HCT116 (cell line): ENCODE results near the gene ARHGAP8. TPM values are rescaled to one million over a fixed set of nuclear protein-coding genes. Genes with fewer than 3 reads are reported as not detected.
A peak's percentile ranks its signal among the peaks of the same experiment; 100 is the strongest.
"Not testable (repeated sequence)": the region's sequence is repeated elsewhere in the genome, so short reads cannot be mapped to it uniquely, and the experiment has no call there.

ENCODE experiments used
- ATAC-seq: fragments of 200-7000 bp; cut with Tn5 transposase; 2 replicates; pipeline ENCODE4 v1.9.1; 2020; ENCODE audit warnings: mild to moderate bottlenecking, moderate library complexity
- BruUV-seq: library from RNA; stranded (reverse); fragments of 400-500 nt; replicated peaks from 2 replicates; lab custom pipeline; 2021; lab: Mats Ljungman, UMichigan
- CTCF ChIA-PET: fragments of 300-600 bp; sonication (Branson Sonifier 250); formaldehyde crosslinking; loops from one replicate; lab custom pipeline; 2021; ENCODE audit warnings: antibody characterized with exemption; lab: Charles Lee
- POLR2A ChIA-PET: fragments of 300-600, 350-600 bp; sonication (Branson Sonifier 250); formaldehyde crosslinking; loops from one replicate; lab custom pipeline; 2021; ENCODE audit warnings: antibody characterized with exemption; lab: Charles Lee
- RAD21 ChIA-PET, 2 experiments: fragments of 300-600 bp; sonication (Branson Sonifier 250); formaldehyde crosslinking; loops; one replicate each; lab custom pipeline; 2023; ENCODE audit warnings: low total read pairs in 2 of 2; ENCODE audit not compliant: uncharacterized antibody in 2 of 2, unreplicated experiment in 2 of 2, low non-redundant PET in 1 of 2; lab: Charles Lee
- DNase-seq: peaks from one replicate; pipeline ENCODE4 v3.0.0-alpha.2; 2010; ENCODE audit warnings: low read depth, low spot score
- H2AFZ ChIP-seq: fragments of 200-600 bp; shearing (Covaris generic), sonication (generic); 2 replicates; pipeline ENCODE4 v1.6.1; 2017; ENCODE audit warnings: low read depth, mixed run types, mixed read lengths, antibody characterized with exemption, low read length; ENCODE audit not compliant: poor library complexity, severe bottlenecking
- H3K27ac ChIP-seq: 2 replicates; pipeline ENCODE4 v1.5.1; 2012; ENCODE audit warnings: low read depth, low read length
- H3K27me3 ChIP-seq: fragments of 200-600 bp; sonication (generic); 2 replicates; pipeline ENCODE4 v1.6.1; 2016; ENCODE audit warnings: mixed run types, low read length, mixed read lengths; ENCODE audit not compliant: insufficient read depth
- H3K36me3 ChIP-seq, 2 experiments: fragments of 200-500 bp in 1 of 2; fragments of 200-600 bp in 1 of 2; sonication (Bioruptor generic) in 1 of 2; sonication (generic) in 1 of 2; 2 replicates each; pipeline versions ENCODE4 v1.5.1 to v1.6.1; 2014 to 2016; ENCODE audit warnings: low read length in 2 of 2, inconsistent platforms in 1 of 2, mixed read lengths in 1 of 2, mixed run types in 1 of 2; ENCODE audit not compliant: insufficient read depth in 2 of 2, control insufficient read depth in 1 of 2
- H3K4me1 ChIP-seq, 2 experiments: fragments of 200-600 bp in 1 of 2; sonication (generic) in 1 of 2; 2 replicates each; pipeline versions ENCODE4 v1.5.1 to v1.6.1; 2012 to 2017; ENCODE audit warnings: low read length in 2 of 2, inconsistent platforms in 1 of 2, mild to moderate bottlenecking in 1 of 2, mixed read lengths in 1 of 2, mixed run types in 1 of 2, moderate library complexity in 1 of 2; ENCODE audit not compliant: insufficient read depth in 2 of 2, control insufficient read depth in 1 of 2
- H3K4me2 ChIP-seq: fragments of 200-600 bp; sonication (generic); 2 replicates; pipeline ENCODE4 v1.6.1; 2017; ENCODE audit warnings: mixed run types, low read length, mixed read lengths
- H3K4me3 ChIP-seq, 2 experiments: fragments of 200-600 bp in 1 of 2; sonication (generic) in 1 of 2; replicated peaks in 1 of 2; 2 replicates each; pipeline ENCODE4 v1.5.1; 2011 to 2016; ENCODE audit warnings: low read length in 2 of 2, control low read depth in 1 of 2, low read depth in 1 of 2, mild to moderate bottlenecking in 1 of 2, mixed read lengths in 1 of 2, mixed run types in 1 of 2
- H3K79me2 ChIP-seq: fragments of 200-600 bp; sonication (generic); 2 replicates; pipeline ENCODE4 v1.6.1; 2017; ENCODE audit warnings: mild to moderate bottlenecking, mixed run types, low read length, moderate library complexity, mixed read lengths; ENCODE audit not compliant: insufficient read depth
- H3K9ac ChIP-seq: fragments of 200-600 bp; sonication (generic); 2 replicates; pipeline ENCODE4 v1.6.1; 2016; ENCODE audit warnings: low read length, mixed read lengths
- H3K9me2 ChIP-seq: fragments of 200-600 bp; sonication (generic), shearing (Covaris generic); 2 replicates; pipeline ENCODE4 v1.6.1; 2017; ENCODE audit warnings: mixed run types, mild to moderate bottlenecking, moderate library complexity; ENCODE audit not compliant: insufficient read depth
- H3K9me3 ChIP-seq, 2 experiments: fragments of 200-500 bp in 1 of 2; fragments of 200-600 bp in 1 of 2; sonication (Bioruptor generic) in 1 of 2; sonication (generic) in 1 of 2; 2 replicates each; pipeline ENCODE4 v1.6.1; 2014 to 2017; ENCODE audit warnings: low read length in 2 of 2, mixed read lengths in 2 of 2, inconsistent platforms in 1 of 2, low read depth in 1 of 2, mild to moderate bottlenecking in 1 of 2, mixed run types in 1 of 2, moderate library complexity in 1 of 2; ENCODE audit not compliant: control insufficient read depth in 1 of 2, insufficient read depth in 1 of 2
- H4K20me1 ChIP-seq: fragments of 200-600 bp; sonication (generic), shearing (Covaris generic); 2 replicates; pipeline ENCODE4 v1.6.1; 2017; ENCODE audit warnings: mixed run types, mild to moderate bottlenecking, moderate library complexity; ENCODE audit not compliant: insufficient read depth
- CBX3 ChIP-seq: IDR thresholded peaks from 2 replicates; pipeline ENCODE4 v1.6.1; 2012; ENCODE audit warnings: low read depth
- ELF1 ChIP-seq: IDR thresholded peaks from 2 replicates; pipeline ENCODE4 v1.6.1; 2012; ENCODE audit warnings: low read depth, borderline replicate concordance
- EZH2 ChIP-seq: fragments of 200-600 bp; sonication (generic); IDR thresholded peaks from 2 replicates; pipeline ENCODE4 v1.6.1; 2017; ENCODE audit warnings: antibody characterized with exemption, mixed run types
- POLR2AphosphoS5 ChIP-seq: IDR thresholded peaks from 2 replicates; pipeline ENCODE4 v1.6.1; 2011; ENCODE audit warnings: mild to moderate bottlenecking, low read depth, low read length, moderate library complexity
- SIN3A ChIP-seq: IDR thresholded peaks from 2 replicates; pipeline ENCODE4 v1.6.1; 2012; ENCODE audit warnings: low read depth
- SRF ChIP-seq: IDR thresholded peaks from 2 replicates; pipeline ENCODE4 v1.6.1; 2012; ENCODE audit warnings: low read depth
- TCF7L2 ChIP-seq: IDR thresholded peaks from 2 replicates; pipeline ENCODE4 v1.7.0; 2011; ENCODE audit warnings: borderline replicate concordance, inconsistent platforms; ENCODE audit not compliant: insufficient read depth, insufficient read length; ENCODE audit errors: extremely low read depth
- intact Hi-C: fragments of 100-400 bp; cut with micrococcal nuclease; formaldehyde crosslinking; loops from 2 replicates; pipeline ENCODE4 v1.10.0; 2022
- total RNA-seq: library from RNA; stranded (reverse); gene quantifications from one replicate; pipeline ENCODE4 v1.2.1, GENCODE V29; 2021; ENCODE audit not compliant: unreplicated experiment
- TF ChIP-seq, protein P1 (sequence below): IDR thresholded peaks from 2 replicates; pipeline ENCODE4 v1.6.1; 2012; ENCODE audit warnings: low read depth

ARHGAP8 gene
- total RNA-seq, 1 experiment from 2014 or later = 67.5 TPM

DNA sequence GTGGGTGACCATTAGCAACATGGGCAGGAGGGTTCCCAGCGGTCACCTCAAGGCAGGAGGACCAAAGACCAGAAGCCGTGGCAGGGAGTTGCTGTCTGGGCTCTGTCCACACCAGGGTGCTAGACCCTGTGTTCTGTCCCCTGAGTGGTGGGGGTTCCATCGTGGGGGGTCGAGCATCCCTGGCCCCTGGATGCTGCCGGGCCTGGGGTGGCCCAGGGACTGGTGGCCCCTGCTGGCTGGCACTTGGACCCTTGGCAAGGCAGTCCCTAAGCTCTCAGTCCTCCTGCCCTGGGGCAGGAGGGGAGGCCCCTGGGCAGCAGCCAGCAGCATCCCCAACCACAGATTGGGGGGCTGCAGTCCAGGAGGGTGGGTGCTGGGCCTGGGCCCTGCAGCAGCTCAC is 13.4 kb upstream of the ARHGAP8 start:
- TF ChIP-seq, protein P1, sequence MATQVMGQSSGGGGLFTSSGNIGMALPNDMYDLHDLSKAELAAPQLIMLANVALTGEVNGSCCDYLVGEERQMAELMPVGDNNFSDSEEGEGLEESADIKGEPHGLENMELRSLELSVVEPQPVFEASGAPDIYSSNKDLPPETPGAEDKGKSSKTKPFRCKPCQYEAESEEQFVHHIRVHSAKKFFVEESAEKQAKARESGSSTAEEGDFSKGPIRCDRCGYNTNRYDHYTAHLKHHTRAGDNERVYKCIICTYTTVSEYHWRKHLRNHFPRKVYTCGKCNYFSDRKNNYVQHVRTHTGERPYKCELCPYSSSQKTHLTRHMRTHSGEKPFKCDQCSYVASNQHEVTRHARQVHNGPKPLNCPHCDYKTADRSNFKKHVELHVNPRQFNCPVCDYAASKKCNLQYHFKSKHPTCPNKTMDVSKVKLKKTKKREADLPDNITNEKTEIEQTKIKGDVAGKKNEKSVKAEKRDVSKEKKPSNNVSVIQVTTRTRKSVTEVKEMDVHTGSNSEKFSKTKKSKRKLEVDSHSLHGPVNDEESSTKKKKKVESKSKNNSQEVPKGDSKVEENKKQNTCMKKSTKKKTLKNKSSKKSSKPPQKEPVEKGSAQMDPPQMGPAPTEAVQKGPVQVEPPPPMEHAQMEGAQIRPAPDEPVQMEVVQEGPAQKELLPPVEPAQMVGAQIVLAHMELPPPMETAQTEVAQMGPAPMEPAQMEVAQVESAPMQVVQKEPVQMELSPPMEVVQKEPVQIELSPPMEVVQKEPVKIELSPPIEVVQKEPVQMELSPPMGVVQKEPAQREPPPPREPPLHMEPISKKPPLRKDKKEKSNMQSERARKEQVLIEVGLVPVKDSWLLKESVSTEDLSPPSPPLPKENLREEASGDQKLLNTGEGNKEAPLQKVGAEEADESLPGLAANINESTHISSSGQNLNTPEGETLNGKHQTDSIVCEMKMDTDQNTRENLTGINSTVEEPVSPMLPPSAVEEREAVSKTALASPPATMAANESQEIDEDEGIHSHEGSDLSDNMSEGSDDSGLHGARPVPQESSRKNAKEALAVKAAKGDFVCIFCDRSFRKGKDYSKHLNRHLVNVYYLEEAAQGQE = no peak
- TF ChIP-seq POLR2AphosphoS5 = no peak
- no peak for TF ChIP-seq SIN3A
- no peak for TF ChIP-seq SRF
- TF ChIP-seq ELF1 = no peak
- no peak for TF ChIP-seq CBX3
- TF ChIP-seq TCF7L2 = no peak
- no peak for TF ChIP-seq EZH2
- POLR2A ChIA-PET = no interaction called here
- Histone ChIP-seq H3K79me2 (no peaks in the 10 kb centered on the region), H2AFZ (no peak overlapping the region), H3K4me2 (peak overlapping the region; percentile 60), H3K4me3 (no peak overlapping the region), H3K9me2 (no peaks in the 10 kb centered on the region), H3K9me3 (no peaks in the 10 kb centered on the region), H4K20me1 (no peaks in the 10 kb centered on the region), H3K4me1 (peaks cover 22 to 38% of the 10 kb centered on the region in 2 experiments), H3K27me3 (no peaks in the 10 kb centered on the region), H3K36me3 (no peaks in the 10 kb centered on the region), H3K27ac (peak overlapping the region; percentile 29; the same call in 1 of the 2 replicates), H3K9ac (no peak overlapping the region)
- CTCF ChIA-PET = interaction anchor here (0.6 to 1.3 kb wide), 2 partner anchors 33 to 54 kb away, joined by 3 to 6 read pairs; no protein-coding TSS in a partner anchor
- RAD21 ChIA-PET = no interaction called here
- BruUV-seq = no TSS peak
- intact Hi-C loops = no loop called here
- no peak for ATAC-seq
- DNase-seq = no peak

DNA sequence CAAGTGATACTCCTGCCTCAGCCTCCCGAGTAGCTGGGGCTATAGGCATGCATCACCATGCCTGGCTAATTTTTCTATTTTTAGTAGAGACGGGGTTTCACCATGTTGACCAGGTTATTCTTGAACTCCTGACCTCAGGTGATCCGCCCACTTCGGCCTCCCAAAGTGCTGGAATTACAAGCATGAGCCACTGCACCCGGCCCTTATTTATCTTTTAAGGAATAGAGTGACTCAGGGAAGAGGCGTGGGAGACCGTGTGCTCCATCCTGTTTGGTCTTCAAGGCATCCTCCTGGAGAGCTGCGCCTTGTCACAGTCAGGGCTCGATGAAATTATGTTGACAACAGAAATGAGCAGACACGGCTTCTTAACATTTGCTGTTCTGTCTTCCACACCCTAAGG is 12.7 kb upstream of the ARHGAP8 start:
- DNase-seq, H2AFZ ChIP-seq, BruUV-seq, H3K9ac ChIP-seq, H4K20me1 ChIP-seq, H3K36me3 ChIP-seq, H3K9me3 ChIP-seq, intact Hi-C loops, H3K79me2 ChIP-seq, RAD21 ChIA-PET, H3K9me2 ChIP-seq, CTCF ChIA-PET, H3K27me3 ChIP-seq, POLR2A ChIA-PET: not testable (repeated sequence)
- Histone ChIP-seq H3K4me3 (peak overlapping the region in 1 of 2 experiments; percentile 11; a peak in 1 of 4 replicates), H3K4me2 (peak overlapping the region; percentile 60), H3K27ac (0 out of 2 replicates have a peak overlapping the region, but pooled peaks have one; percentile 29), H3K4me1 (peaks cover 22 to 38% of the 10 kb centered on the region in 2 experiments)
- peak; percentile 24; the same call in 1 of the 2 replicates for ATAC-seq
